IMR-90 (cell line): ENCODE results near the gene MAP7. TPM values are rescaled to one million over a fixed set of nuclear protein-coding genes. Genes with fewer than 3 reads are reported as not detected.

Experiments
- ATAC-seq: fragments of 200-7000 bp; cut with Tn5 transposase; 2 replicates; pipeline ENCODE4 v1.9.1; 2020; ENCODE audit warnings: low read depth, mild to moderate bottlenecking, moderate library complexity
- BruUV-seq: library from RNA; stranded (reverse); fragments of 400-500 nt; replicated peaks from 2 replicates; lab custom pipeline; 2021; lab: Mats Ljungman, UMichigan
- CTCF ChIA-PET: fragments of 300-600 bp; formaldehyde crosslinking; extraction: SDS; loops from one replicate; lab custom pipeline; 2021; ENCODE audit warnings: antibody characterized with exemption; lab: Yijun Ruan, JAX
- POLR2A ChIA-PET: fragments of 300-600 bp; sonication (Branson Sonifier 250); formaldehyde crosslinking; loops from one replicate; lab custom pipeline; 2022; ENCODE audit warnings: antibody characterized with exemption; ENCODE audit not compliant: unreplicated experiment; lab: Charles Lee
- DNase-seq: peaks from one replicate; pipeline ENCODE4 v3.0.0; 2013
- H2AFZ ChIP-seq: replicated peaks from 2 replicates; pipeline ENCODE3; 2013; ENCODE audit warnings: low read length, mild to moderate bottlenecking; ENCODE audit not compliant: poor library complexity
- H2AK5ac ChIP-seq: 2 replicates; pipeline ENCODE4 v1.6.1; 2013; ENCODE audit warnings: low read depth, low read length, inconsistent platforms
- H2AK9ac ChIP-seq: replicated peaks from 2 replicates; pipeline ENCODE3; 2013; ENCODE audit warnings: mild to moderate bottlenecking, low read depth, low read length, moderate library complexity; ENCODE audit not compliant: poor library complexity
- H2BK120ac ChIP-seq: 2 replicates; pipeline ENCODE4 v1.6.1; 2013; ENCODE audit warnings: low read depth, low read length, inconsistent platforms
- H2BK15ac ChIP-seq: 3 replicates; pipeline ENCODE4 v1.6.1; 2013; ENCODE audit warnings: low read depth, low read length, inconsistent platforms
- H2BK20ac ChIP-seq: 2 replicates; pipeline ENCODE4 v1.6.1; 2013; ENCODE audit warnings: low read depth, mild to moderate bottlenecking, inconsistent platforms, low read length, moderate library complexity
- H2BK5ac ChIP-seq: 2 replicates; pipeline ENCODE4 v1.6.1; 2013; ENCODE audit warnings: mild to moderate bottlenecking, low read depth, low read length, inconsistent platforms; ENCODE audit not compliant: poor library complexity, severe bottlenecking
- H3K14ac ChIP-seq: replicated peaks from 2 replicates; pipeline ENCODE4 v1.6.1; 2013; ENCODE audit warnings: low read depth, low read length, inconsistent platforms
- H3K18ac ChIP-seq: 2 replicates; pipeline ENCODE4 v1.6.1; 2013; ENCODE audit warnings: low read depth, low read length, control low read depth
- H3K23ac ChIP-seq: 2 replicates; pipeline ENCODE4 v1.6.1; 2013; ENCODE audit warnings: low read depth, low read length, inconsistent platforms
- H3K27ac ChIP-seq: 2 replicates; pipeline ENCODE4 v1.5.1; 2013; ENCODE audit warnings: mild to moderate bottlenecking, control low read depth, low read length; ENCODE audit not compliant: insufficient read depth
- H3K27me3 ChIP-seq: 2 replicates; pipeline ENCODE4 v1.6.1; 2013; ENCODE audit warnings: low read length; ENCODE audit not compliant: control insufficient read depth, insufficient read depth
- H3K36me3 ChIP-seq: 2 replicates; pipeline ENCODE4 v1.6.1; 2013; ENCODE audit warnings: low read length, mixed read lengths; ENCODE audit not compliant: control insufficient read depth, insufficient read depth
- H3K4ac ChIP-seq: 2 replicates; pipeline ENCODE4 v1.6.1; 2013; ENCODE audit warnings: low read depth, low read length, inconsistent platforms
- H3K4me1 ChIP-seq: 2 replicates; pipeline ENCODE4 v1.6.1; 2013; ENCODE audit warnings: low read length, mixed read lengths; ENCODE audit not compliant: control insufficient read depth, insufficient read depth
- H3K4me2 ChIP-seq: 2 replicates; pipeline ENCODE4 v1.6.1; 2013; ENCODE audit warnings: low read depth, mild to moderate bottlenecking, control low read depth, low read length, moderate library complexity
- H3K4me3 ChIP-seq: 2 replicates; pipeline ENCODE4 v1.5.1; 2013; ENCODE audit warnings: low read depth, mild to moderate bottlenecking, control low read depth, low read length, moderate library complexity; ENCODE audit not compliant: insufficient read depth
- H3K56ac ChIP-seq: 2 replicates; pipeline ENCODE4 v1.6.1; 2013; ENCODE audit warnings: low read length, inconsistent platforms; ENCODE audit not compliant: insufficient read depth; ENCODE audit errors: extremely low read depth
- H3K79me1 ChIP-seq, 2 experiments: 2 replicates each; pipeline ENCODE4 v1.6.1; 2013; ENCODE audit warnings: low read length in 2 of 2, inconsistent platforms in 1 of 2, low read depth in 1 of 2
- H3K9ac ChIP-seq: 2 replicates; pipeline ENCODE4 v1.6.1; 2013; ENCODE audit warnings: low read depth, low read length, control low read depth
- H3K9me1 ChIP-seq: 2 replicates; pipeline ENCODE4 v1.6.1; 2013; ENCODE audit warnings: low read length, inconsistent platforms; ENCODE audit not compliant: insufficient read depth
- H3K9me3 ChIP-seq: 2 replicates; pipeline ENCODE4 v1.6.1; 2013; ENCODE audit warnings: low read length; ENCODE audit not compliant: control insufficient read depth, insufficient read depth
- H4K20me1 ChIP-seq: 2 replicates; pipeline ENCODE4 v1.6.1; 2013; ENCODE audit warnings: low read length, inconsistent platforms; ENCODE audit not compliant: insufficient read depth
- H4K5ac ChIP-seq: 2 replicates; pipeline ENCODE4 v1.6.1; 2013; ENCODE audit warnings: mild to moderate bottlenecking, low read depth, low read length, control low read depth
- H4K8ac ChIP-seq, 2 experiments: 2 replicates each; pipeline ENCODE4 v1.6.1; 2013; ENCODE audit warnings: low read depth in 2 of 2, low read length in 2 of 2, control low read depth in 1 of 2, inconsistent platforms in 1 of 2
- H4K91ac ChIP-seq: 2 replicates; pipeline ENCODE4 v1.6.1; 2013; ENCODE audit warnings: low read depth, low read length, inconsistent platforms; ENCODE audit not compliant: insufficient read depth
- CEBPB ChIP-seq: IDR thresholded peaks from 2 replicates; pipeline ENCODE4 v1.6.1; 2012; ENCODE audit warnings: low read depth, low read length, improper control_type of control experiment
- FOS ChIP-seq: fragments of 150-350 bp; IDR thresholded peaks from 2 replicates; pipeline ENCODE4 v1.6.1; 2016; ENCODE audit warnings: low read depth, low read length
- MAFK ChIP-seq: IDR thresholded peaks from 2 replicates; pipeline ENCODE4 v1.6.1; 2012; ENCODE audit warnings: low read depth, low read length, improper control_type of control experiment
- MXI1 ChIP-seq: IDR thresholded peaks from 2 replicates; pipeline ENCODE4 v1.6.1; 2012; ENCODE audit warnings: low read depth, mild to moderate bottlenecking, low read length, moderate library complexity, borderline replicate concordance
- NFE2L2 ChIP-seq: fragments of 150-350 bp; IDR thresholded peaks from 2 replicates; pipeline ENCODE4 v1.6.1; 2016; ENCODE audit warnings: low read depth, mild to moderate bottlenecking, low read length
- POLR2A ChIP-seq: IDR thresholded peaks from 2 replicates; pipeline ENCODE4 v1.6.1; 2012; ENCODE audit warnings: mild to moderate bottlenecking, low read depth, low read length
- RCOR1 ChIP-seq: IDR thresholded peaks from 2 replicates; pipeline ENCODE4 v1.6.1; 2012; ENCODE audit warnings: mild to moderate bottlenecking, low read length, improper control_type of control experiment; ENCODE audit not compliant: insufficient replicate concordance
- WGBS, 2 experiments: methylation state at CpG; one replicate each; pipeline versions ENCODE4 v1.1.5 to v1.1.7; 2013; ENCODE audit warnings: missing lambda C conversion rate in 2 of 2; ENCODE audit not compliant: insufficient read length in 1 of 2; ENCODE audit errors: extremely low coverage in 2 of 2; 5-methylcytosine and 5-hydroxymethylcytosine counted together
- dilution Hi-C: fragments of 300-500 bp; cut with HindIII; formaldehyde crosslinking; loops from one replicate; pipeline ENCODE4 v1.14.3; 2018; ENCODE audit warnings: low sequenced_read_pairs; ENCODE audit not compliant: unreplicated experiment
- in situ Hi-C: fragments of 300-500 bp; cut with MboI; formaldehyde crosslinking; loops from 3 replicates; pipeline ENCODE4 v1.14.3; 2019; ENCODE audit warnings: low sequenced_read_pairs, inconsistent platforms, mixed read lengths
- intact Hi-C: fragments of 100-400 bp; cut with micrococcal nuclease; formaldehyde crosslinking; loops from 2 replicates; pipeline ENCODE4 v1.10.0; 2022
- polyA plus RNA-seq, 3 experiments: library from polyadenylated mRNA; depleted of rRNA; stranded (reverse); fragments of >200 nt; gene quantifications; 2 replicates each; pipeline ENCODE4 v1.2.3, GENCODE V29; 2012; ENCODE audit warnings: low replicate concordance in 1 of 3
- total RNA-seq: library from RNA; depleted of rRNA; stranded (reverse); fragments of >200 nt; gene quantifications from 2 replicates; pipeline ENCODE4 v1.2.3, GENCODE V29; 2012

The MAP7 gene
- total and polyA plus RNA-seq, 2 of the 4 experiments (the other 2 are of a cell fraction): 0.19 to 0.36 TPM

DNA sequence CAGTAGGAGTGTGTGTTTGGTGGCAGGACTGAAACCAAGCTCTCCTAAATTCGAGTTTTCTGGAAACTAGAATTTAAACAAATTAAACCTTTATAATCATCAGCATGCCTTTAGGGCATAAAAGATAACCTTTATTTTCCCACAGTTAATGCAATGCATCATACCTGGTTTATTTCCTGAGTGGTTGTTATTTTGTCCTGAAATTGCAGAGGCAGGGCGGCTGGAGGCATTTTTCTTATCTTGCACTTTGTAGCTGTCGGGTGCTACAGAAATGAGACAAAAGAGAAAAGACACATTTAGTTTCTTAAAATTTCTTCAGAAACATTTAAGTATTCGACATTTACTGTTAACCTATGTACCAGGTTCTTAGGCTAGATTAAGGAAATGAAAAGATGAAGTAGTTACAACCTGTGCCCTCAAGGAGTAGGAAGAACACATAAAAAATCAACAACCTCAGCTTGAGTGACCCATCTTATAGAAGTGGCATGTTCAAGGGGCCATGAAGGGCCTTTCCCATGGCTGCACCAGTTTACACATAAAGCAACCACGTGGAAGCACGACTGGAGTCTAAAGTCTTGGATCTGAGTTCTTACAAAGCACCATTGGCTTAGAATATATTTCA is 128.6 kb downstream of the MAP7 start:
- Histone ChIP-seq H3K9me3 (no peaks in the 10 kb centered on the region), H4K20me1 (no peaks in the 10 kb centered on the region), H2BK120ac (no peak overlapping the region), H4K91ac (no peak overlapping the region), H3K18ac (no peak overlapping the region), H3K4me1 (no peaks in the 10 kb centered on the region), H3K36me3 (no peaks in the 10 kb centered on the region; the same call in 1 of the 2 replicates), H2BK5ac (no peak overlapping the region), H3K14ac (no peak overlapping the region), H3K79me1 (no peaks in the 10 kb centered on the region), H4K8ac (no peak overlapping the region), H3K9ac (no peak overlapping the region), H3K4me3 (no peak overlapping the region), H3K27me3 (peaks cover 11% of the 10 kb centered on the region; the same call in 1 of the 2 replicates), H3K23ac (no peak overlapping the region), H2BK20ac (no peak overlapping the region), H3K4me2 (no peak overlapping the region), H3K27ac (no peak overlapping the region), H3K4ac (no peak overlapping the region), H2AK9ac (no peak overlapping the region), H3K56ac (no peak overlapping the region), H4K5ac (no peak overlapping the region), H2AK5ac (no peak overlapping the region), H3K9me1 (no peaks in the 10 kb centered on the region), H2BK15ac (no peak overlapping the region), H2AFZ (no peak overlapping the region)
- DNase-seq (no peak), ATAC-seq (no peak)
- WGBS, 2 experiments: no CpG with 5 or more reads among the region's 6 CpGs
- BruUV-seq: no TSS peak
- in situ Hi-C loops (no loop called here), dilution Hi-C loops (no loop called here), intact Hi-C loops (no loop called here)
- TF ChIP-seq MXI1 (no peak), POLR2A (no peak), NFE2L2 (no peak), CEBPB (no peak), RCOR1 (no peak), FOS (no peak), MAFK (no peak)
- ChIA-PET CTCF (no interaction called here), POLR2A (no interaction called here)
